BE2C (cell line): ENCODE results near the gene CFAP299.

Source experiments
- DNase-seq: peaks from one replicate; pipeline ENCODE4 v3.0.0-alpha.2; 2020
- H3K27me3 ChIP-seq: fragments of 250-450 bp; sonication (Bioruptor Pico); 2 replicates; pipeline ENCODE4 v1.5.1; 2020; ENCODE audit warnings: mild to moderate bottlenecking
- H3K36me3 ChIP-seq: fragments of 250-450 bp; sonication (Bioruptor Pico); 2 replicates; pipeline ENCODE4 v1.5.1; 2020; ENCODE audit warnings: mild to moderate bottlenecking
- H3K4me1 ChIP-seq: fragments of 250-450 bp; sonication (Bioruptor Pico); 2 replicates; pipeline ENCODE4 v1.5.1; 2020
- H3K4me3 ChIP-seq: 2 replicates; pipeline ENCODE4 v1.5.1; 2011; ENCODE audit warnings: low read depth, low read length
- H3K9me3 ChIP-seq: fragments of 250-450 bp; sonication (Bioruptor Pico); 2 replicates; pipeline ENCODE4 v1.5.1; 2020
- CTCF ChIP-seq: IDR thresholded peaks from 2 replicates; pipeline ENCODE4 v1.5.1; 2012; ENCODE audit warnings: mild to moderate bottlenecking, low read depth, low read length

Gene CFAP299

GRCh38 chr4:80321776-80322175, 13.8 kb upstream of the CFAP299 start:
- no peak for DNase-seq
- Histone ChIP-seq H3K9me3 (no peaks in the 10 kb centered on the region), H3K27me3 (no peaks in the 10 kb centered on the region), H3K4me1 (no peaks in the 10 kb centered on the region), H3K36me3 (no peaks in the 10 kb centered on the region), H3K4me3 (no peak overlapping the region)
- no peak for TF ChIP-seq CTCF

GRCh38 chr4:80322716-80323115, 12.8 kb upstream of the CFAP299 start:
- Histone ChIP-seq H3K9me3 (no peaks in the 10 kb centered on the region), H3K27me3 (no peaks in the 10 kb centered on the region), H3K4me3 (no peak overlapping the region), H3K4me1 (no peaks in the 10 kb centered on the region), H3K36me3 (no peaks in the 10 kb centered on the region)
- no peak for TF ChIP-seq CTCF
- DNase-seq: no peak

GRCh38 chr4:80324171-80324570, 11.4 kb upstream of the CFAP299 start:
- no peak for TF ChIP-seq CTCF

GRCh38 chr4:80331693-80332092, 3.8 kb upstream of the CFAP299 start:
- H3K36me3 ChIP-seq: no peaks in the 10 kb centered on the region
- H3K27me3 ChIP-seq: peaks cover 19% of the 10 kb centered on the region
- no peaks in the 10 kb centered on the region for H3K9me3 ChIP-seq
- no peak for TF ChIP-seq CTCF
- H3K4me1 ChIP-seq: no peaks in the 10 kb centered on the region
- DNase-seq: no peak
- no peak overlapping the region for H3K4me3 ChIP-seq

More at GRCh38 chr4:80324171-80324570, 11.4 kb upstream of the CFAP299 start:
- Histone ChIP-seq H3K4me1 (no peaks in the 10 kb centered on the region), H3K4me3 (no peak overlapping the region), H3K9me3 (no peaks in the 10 kb centered on the region), H3K36me3 (no peaks in the 10 kb centered on the region), H3K27me3 (no peaks in the 10 kb centered on the region)
- DNase-seq: no peak

GRCh38 chr4:80333121-80333520, 2.4 kb upstream of the CFAP299 start:
- H3K4me3 ChIP-seq: no peak overlapping the region
- H3K9me3 ChIP-seq: no peaks in the 10 kb centered on the region
- H3K27me3 ChIP-seq: peaks cover 21% of the 10 kb centered on the region
- TF ChIP-seq CTCF: no peak
- H3K36me3 ChIP-seq: no peaks in the 10 kb centered on the region
- no peaks in the 10 kb centered on the region for H3K4me1 ChIP-seq
- no peak for DNase-seq

GRCh38 chr4:80334568-80334967, 962 bp upstream of the CFAP299 start:
- no peak for DNase-seq

More at GRCh38 chr4:80334568-80334967, 962 bp upstream of the CFAP299 start:
- no peaks in the 10 kb centered on the region for H3K4me1 ChIP-seq
- no peak overlapping the region for H3K4me3 ChIP-seq
- H3K27me3 ChIP-seq: peaks cover 21% of the 10 kb centered on the region
- H3K36me3 ChIP-seq: no peaks in the 10 kb centered on the region
- H3K9me3 ChIP-seq: no peaks in the 10 kb centered on the region
- TF ChIP-seq CTCF: no peak
